ENCODE results near the gene CCNDBP1.
"Not testable (repeated sequence)": the region's sequence is repeated elsewhere in the genome, so short reads cannot be mapped to it uniquely, and the experiment has no call there.

GRCh38 chr15:43175656-43176309, 9.4 kb upstream of the CCNDBP1 start:
- not testable (repeated sequence) for TF ChIP-seq CTCF (IDR thresholded peaks at IDR 0.05 in 2 of 3, conservative IDR thresholded peaks at IDR 0.05 in 1 of 3; ENCODE audit: borderline replicate concordance in 1 of 3, insufficient read depth in 1 of 3, low read depth in 2 of 3, low read length in 2 of 3); POLR2A (IDR thresholded peaks at IDR 0.05; ENCODE audit: borderline replicate concordance, extremely low read depth, insufficient read depth, insufficient read length); POLR2AphosphoS5 (IDR thresholded peaks at IDR 0.05; ENCODE audit: low read depth, low read length); EZH2phosphoT487 (IDR thresholded peaks at IDR 0.05; ENCODE audit: borderline replicate concordance); EZH2 (IDR thresholded peaks at IDR 0.05); YY1 (IDR thresholded peaks at IDR 0.05; ENCODE audit: extremely low read depth, insufficient replicate concordance, low read depth, low read length); RAD21 (IDR thresholded peaks at IDR 0.05; ENCODE audit: low read depth); TCF7L2 (IDR thresholded peaks at IDR 0.05; ENCODE audit: borderline replicate concordance, extremely low read depth, insufficient read depth, insufficient read length)
